HG03064 (cell line): ENCODE measurements around the gene WDR74.
"Not testable (repeated sequence)": the region's sequence is repeated elsewhere in the genome, so short reads cannot be mapped to it uniquely, and the experiment has no call there.

Experiments
- ATAC-seq: cut with Tn5 transposase; IDR thresholded peaks from one replicate; pipeline ENCODE4 v1.9.1; 2021; ENCODE audit warnings: low read depth; ENCODE audit not compliant: unreplicated experiment

Gene WDR74

GRCh38 chr11:62839050-62839945 is at the start of gene WDR74:
Gene WDR74 (minus strand): TSS chr11:62839590. CDS start chr11:62839570, 20 bp downstream.
- peak; percentile 56 for ATAC-seq

GRCh38 chr11:62889126-62889483 is 49.7 kb upstream of the WDR74 start:
- ATAC-seq, result no peak

GRCh38 chr11:62888406-62888805 is 49.0 kb upstream of the WDR74 start:
- no peak for ATAC-seq

GRCh38 chr11:62885137-62885750 is 45.9 kb upstream of the WDR74 start:
- ATAC-seq, result no peak

- no peak for ATAC-seq
Observed at GRCh38 chr11:62883673-62884072, 44.3 kb upstream of the WDR74 start.

- ATAC-seq, result no peak
Observed at GRCh38 chr11:62882788-62883501, 43.6 kb upstream of the WDR74 start.

DNA sequence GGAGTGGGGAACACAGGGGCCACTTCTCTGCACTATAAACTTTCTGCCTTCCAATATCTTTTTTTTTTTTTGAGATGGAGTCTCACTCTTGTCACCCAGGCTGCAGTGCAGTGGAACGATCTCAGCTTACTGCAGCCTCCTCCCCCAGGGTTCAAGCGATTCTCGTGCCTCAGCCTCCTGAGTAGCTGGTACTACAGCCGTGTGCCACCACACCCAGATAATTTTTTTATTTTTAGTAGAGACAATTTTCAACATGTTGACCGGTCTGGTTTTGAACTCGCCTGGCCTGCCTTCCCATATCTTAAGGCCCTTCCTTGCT is 43.0 kb upstream of the WDR74 start:
- ATAC-seq, result no peak

DNA sequence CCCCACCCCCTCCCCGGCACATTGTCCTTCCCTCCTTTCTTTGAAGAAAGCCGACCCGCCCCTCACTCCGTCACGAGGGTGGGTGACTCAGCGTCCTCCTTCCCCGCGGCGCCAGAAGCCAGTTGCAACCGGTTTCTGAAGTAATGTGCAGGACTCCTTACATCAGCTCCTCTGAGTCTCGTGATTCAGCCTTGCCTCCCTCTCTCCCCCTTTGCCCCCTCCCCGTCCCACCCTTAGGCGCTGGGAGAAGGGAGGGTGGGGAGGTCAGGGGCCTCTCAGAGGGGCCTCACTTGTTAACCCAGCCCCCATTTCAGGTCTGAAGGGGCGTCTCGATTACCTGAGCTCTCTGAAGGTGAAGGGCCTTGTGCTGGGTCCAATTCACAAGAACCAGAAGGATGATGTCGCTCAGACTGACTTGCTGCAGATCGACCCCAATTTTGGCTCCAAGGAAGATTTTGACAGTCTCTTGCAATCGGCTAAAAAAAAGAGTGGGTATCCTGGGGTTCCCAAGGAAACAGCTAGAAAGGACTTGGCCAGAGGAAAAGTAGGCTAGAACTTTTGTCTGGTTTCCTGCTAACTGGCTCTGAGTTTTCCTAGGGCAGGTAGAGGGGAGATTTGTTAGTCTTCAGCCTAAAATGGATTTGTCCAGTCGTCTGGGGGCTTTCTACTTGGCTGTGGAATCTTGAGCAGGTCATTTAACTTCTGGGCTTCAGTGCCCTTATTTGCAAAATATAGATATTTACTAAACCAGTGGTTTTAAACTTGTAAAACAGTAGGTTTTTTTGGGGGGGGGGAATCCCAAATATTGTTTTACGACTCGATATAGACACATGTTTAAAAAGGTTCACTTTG is 42.4 kb upstream of the WDR74 start:
- ATAC-seq, result peak; percentile 41

GRCh38 chr11:62880803-62881578 is 41.6 kb upstream of the WDR74 start, which contains the start of gene SLC3A2:
Gene SLC3A2 (plus strand): TSS chr11:62880896. CDS start chr11:62881024, 128 bp downstream.
- ATAC-seq, result peak; percentile 70

GRCh38 chr11:62880231-62880802 is 40.9 kb upstream of the WDR74 start:
- ATAC-seq, result peak; percentile 13

DNA sequence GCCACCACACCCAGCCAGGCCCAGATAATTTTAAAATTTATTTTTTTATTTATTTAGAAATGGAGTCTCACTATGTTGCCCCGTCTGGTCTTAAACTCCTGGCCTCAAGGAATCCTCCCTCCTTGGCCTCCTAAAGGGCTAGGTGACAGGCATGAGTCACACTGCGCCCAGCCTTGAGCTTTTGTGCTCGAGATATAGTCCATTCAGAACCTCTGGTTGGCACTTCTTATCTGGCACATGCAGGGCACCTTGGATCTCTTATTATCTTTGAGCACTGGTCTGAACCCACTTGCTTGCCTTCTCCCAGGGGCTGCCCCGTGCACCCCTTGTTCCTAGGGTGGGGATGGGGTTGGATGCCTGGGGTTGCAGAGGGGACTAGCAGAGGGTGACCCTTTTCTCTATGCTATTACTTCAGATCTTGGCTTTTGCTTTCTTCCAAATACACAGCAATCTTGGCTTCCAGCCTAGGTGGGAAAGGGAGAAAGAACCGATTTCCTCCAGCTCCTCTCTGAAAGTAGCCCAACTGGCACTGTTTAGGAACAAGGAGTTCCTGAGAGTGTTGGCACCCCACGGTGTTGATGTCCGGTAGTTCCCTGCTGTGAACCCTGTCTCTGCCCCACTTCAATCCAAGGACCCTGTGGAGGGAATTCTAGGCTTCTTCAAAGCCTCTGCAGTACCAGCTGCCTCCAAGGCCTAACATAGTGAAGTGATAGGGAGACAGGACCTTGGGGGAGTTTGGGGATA is 40.0 kb upstream of the WDR74 start:
- ATAC-seq, result no peak

GRCh38 chr11:62876712-62877111 is 37.3 kb upstream of the WDR74 start:
- ATAC-seq, result no peak

GRCh38 chr11:62875698-62876478 is 36.5 kb upstream of the WDR74 start:
- no peak for ATAC-seq

- no peak for ATAC-seq
Observed at GRCh38 chr11:62874851-62875250, 35.5 kb upstream of the WDR74 start.

GRCh38 chr11:62865635-62866034 is 26.2 kb upstream of the WDR74 start:
- no peak for ATAC-seq

- no peak for ATAC-seq
Observed at GRCh38 chr11:62863687-62864335, 24.4 kb upstream of the WDR74 start.

GRCh38 chr11:62861564-62862192 is 22.3 kb upstream of the WDR74 start:
- not testable (repeated sequence) for ATAC-seq
